ENCODE measurements around the gene OR1J4.
"Not testable (repeated sequence)": the region's sequence is repeated elsewhere in the genome, so short reads cannot be mapped to it uniquely, and the experiment has no call there.

OR1J4 gene

GRCh38 chr9:122536134-122536533 is 17.2 kb downstream of the OR1J4 start:
- no peak overlapping the region for H3K4me3 ChIP-seq (replicated peaks; ENCODE audit: insufficient read depth, low read length)
- no peak for DNase-seq (ENCODE audit: low read depth in 1 of 2, low spot score in 1 of 2)
- TF ChIP-seq, protein P1, sequence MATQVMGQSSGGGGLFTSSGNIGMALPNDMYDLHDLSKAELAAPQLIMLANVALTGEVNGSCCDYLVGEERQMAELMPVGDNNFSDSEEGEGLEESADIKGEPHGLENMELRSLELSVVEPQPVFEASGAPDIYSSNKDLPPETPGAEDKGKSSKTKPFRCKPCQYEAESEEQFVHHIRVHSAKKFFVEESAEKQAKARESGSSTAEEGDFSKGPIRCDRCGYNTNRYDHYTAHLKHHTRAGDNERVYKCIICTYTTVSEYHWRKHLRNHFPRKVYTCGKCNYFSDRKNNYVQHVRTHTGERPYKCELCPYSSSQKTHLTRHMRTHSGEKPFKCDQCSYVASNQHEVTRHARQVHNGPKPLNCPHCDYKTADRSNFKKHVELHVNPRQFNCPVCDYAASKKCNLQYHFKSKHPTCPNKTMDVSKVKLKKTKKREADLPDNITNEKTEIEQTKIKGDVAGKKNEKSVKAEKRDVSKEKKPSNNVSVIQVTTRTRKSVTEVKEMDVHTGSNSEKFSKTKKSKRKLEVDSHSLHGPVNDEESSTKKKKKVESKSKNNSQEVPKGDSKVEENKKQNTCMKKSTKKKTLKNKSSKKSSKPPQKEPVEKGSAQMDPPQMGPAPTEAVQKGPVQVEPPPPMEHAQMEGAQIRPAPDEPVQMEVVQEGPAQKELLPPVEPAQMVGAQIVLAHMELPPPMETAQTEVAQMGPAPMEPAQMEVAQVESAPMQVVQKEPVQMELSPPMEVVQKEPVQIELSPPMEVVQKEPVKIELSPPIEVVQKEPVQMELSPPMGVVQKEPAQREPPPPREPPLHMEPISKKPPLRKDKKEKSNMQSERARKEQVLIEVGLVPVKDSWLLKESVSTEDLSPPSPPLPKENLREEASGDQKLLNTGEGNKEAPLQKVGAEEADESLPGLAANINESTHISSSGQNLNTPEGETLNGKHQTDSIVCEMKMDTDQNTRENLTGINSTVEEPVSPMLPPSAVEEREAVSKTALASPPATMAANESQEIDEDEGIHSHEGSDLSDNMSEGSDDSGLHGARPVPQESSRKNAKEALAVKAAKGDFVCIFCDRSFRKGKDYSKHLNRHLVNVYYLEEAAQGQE (IDR thresholded peaks at IDR 0.05; ENCODE audit: insufficient replicate concordance, low read depth), result no peak
- no peaks in the 10 kb centered on the region for H3K27me3 ChIP-seq (ENCODE audit: insufficient read depth, poor library complexity, severe bottlenecking)
- H3K27ac ChIP-seq (replicated peaks), result no peak overlapping the region

DNA sequence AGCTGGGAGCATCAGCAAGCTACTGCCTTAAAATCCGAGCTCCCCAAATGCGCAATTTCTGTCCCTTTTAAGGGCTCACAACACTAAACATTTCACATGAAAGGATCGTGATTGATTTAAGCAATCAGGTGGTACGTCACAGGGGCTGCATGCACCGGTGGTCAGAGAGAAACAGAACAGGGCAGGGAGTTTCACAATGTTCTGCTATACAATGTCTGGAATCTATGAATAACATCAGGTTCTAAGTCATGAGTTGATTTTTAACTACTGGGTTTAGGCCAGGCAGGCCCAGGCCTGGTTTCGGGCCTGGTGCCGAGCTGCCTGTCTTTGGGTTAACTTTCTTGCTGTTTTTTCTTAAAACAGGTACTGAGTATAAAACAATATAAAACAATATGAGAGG is 18.1 kb downstream of the OR1J4 start:
- H3K27me3 ChIP-seq (ENCODE audit: insufficient read depth, poor library complexity, severe bottlenecking); DNase-seq (ENCODE audit: low read depth in 1 of 2, low spot score in 1 of 2); H3K4me3 ChIP-seq (replicated peaks; ENCODE audit: insufficient read depth, low read length); H3K27ac ChIP-seq (replicated peaks): not testable (repeated sequence)

GRCh38 chr9:122538757-122539156 is 19.8 kb downstream of the OR1J4 start:
- no peak overlapping the region for H3K4me3 ChIP-seq (replicated peaks; ENCODE audit: insufficient read depth, low read length)
- peaks cover 2% of the 10 kb centered on the region for H3K27me3 ChIP-seq (ENCODE audit: insufficient read depth, poor library complexity, severe bottlenecking)
- DNase-seq (ENCODE audit: low read depth in 1 of 2, low spot score in 1 of 2), result no peak
- TF ChIP-seq, protein P1 (IDR thresholded peaks at IDR 0.05; ENCODE audit: insufficient replicate concordance, low read depth), result no peak
- TF ChIP-seq SPI1 (IDR thresholded peaks at IDR 0.05; ENCODE audit: borderline replicate concordance, low read depth) (no peak), POLR2AphosphoS5 (IDR thresholded peaks at IDR 0.05; ENCODE audit: low read depth) (no peak), CTCF (IDR thresholded peaks at IDR 0.05; ENCODE audit: insufficient read depth, low read length) (no peak), GABPA (IDR thresholded peaks at IDR 0.05; ENCODE audit: low read depth) (no peak)
- H3K27ac ChIP-seq (replicated peaks), result no peak overlapping the region

- Histone ChIP-seq H3K4me3 (replicated peaks; ENCODE audit: insufficient read depth, low read length) (no peak overlapping the region), H3K27me3 (ENCODE audit: insufficient read depth, poor library complexity, severe bottlenecking) (peaks cover 2% of the 10 kb centered on the region), H3K27ac (replicated peaks) (no peak overlapping the region)
- TF ChIP-seq SPI1 (IDR thresholded peaks at IDR 0.05; ENCODE audit: borderline replicate concordance, low read depth), result no peak
- TF ChIP-seq GABPA (IDR thresholded peaks at IDR 0.05; ENCODE audit: low read depth), result no peak
- no peak for TF ChIP-seq POLR2AphosphoS5 (IDR thresholded peaks at IDR 0.05; ENCODE audit: low read depth)
- TF ChIP-seq, protein P1 (IDR thresholded peaks at IDR 0.05; ENCODE audit: insufficient replicate concordance, low read depth), result no peak
- TF ChIP-seq CTCF (IDR thresholded peaks at IDR 0.05; ENCODE audit: insufficient read depth, low read length), result no peak
- DNase-seq (ENCODE audit: low read depth in 1 of 2, low spot score in 1 of 2), result no peak
Observed at GRCh38 chr9:122546196-122546595, 27.3 kb downstream of the OR1J4 start.

Measured in HL-60 (cell line).